AG08395 (cell line): Measurements from ENCODE around the gene SMAD5.

Experiments used
- DNase-seq: peaks from one replicate; pipeline ENCODE4 v3.0.0; 2012; ENCODE audit warnings: mixed read lengths, low spot score

SMAD5 gene

GRCh38 chr5:136132557-136133221, at the start of gene SMAD5:
SMAD5 (plus strand) TSS chr5:136132845; CDS start chr5:136153761, 20,916 bp downstream.
- peak; percentile 100 for DNase-seq

GRCh38 chr5:136084698-136085097, 47.9 kb upstream of the SMAD5 start:
- DNase-seq, result no peak

- no peak for DNase-seq
Measured at GRCh38 chr5:136086783-136087566, 45.7 kb upstream of the SMAD5 start.

GRCh38 chr5:136087961-136088871, 44.4 kb upstream of the SMAD5 start:
- peak; percentile 74 for DNase-seq

- DNase-seq, result no peak
Measured at GRCh38 chr5:136089791-136090190, 42.9 kb upstream of the SMAD5 start.

- DNase-seq, result no peak
Measured at GRCh38 chr5:136090319-136090718, 42.3 kb upstream of the SMAD5 start.

GRCh38 chr5:136094189-136094912, 38.3 kb upstream of the SMAD5 start:
- no peak for DNase-seq

- DNase-seq, result no peak
Measured at GRCh38 chr5:136094913-136095641, 37.6 kb upstream of the SMAD5 start.

GRCh38 chr5:136098176-136098575, 34.5 kb upstream of the SMAD5 start:
- no peak for DNase-seq

GRCh38 chr5:136099870-136100269, 32.8 kb upstream of the SMAD5 start:
- no peak for DNase-seq

- no peak for DNase-seq
Measured at GRCh38 chr5:136101884-136102283, 30.8 kb upstream of the SMAD5 start.

GRCh38 chr5:136103118-136103517, 29.5 kb upstream of the SMAD5 start:
- DNase-seq, result no peak

- DNase-seq, result no peak
Measured at GRCh38 chr5:136104306-136104965, 28.2 kb upstream of the SMAD5 start.

GRCh38 chr5:136106351-136107031, 26.2 kb upstream of the SMAD5 start:
- DNase-seq, result no peak

- no peak for DNase-seq
Measured at GRCh38 chr5:136108180-136108611, 24.4 kb upstream of the SMAD5 start.

- no peak for DNase-seq
Measured at GRCh38 chr5:136108766-136109165, 23.9 kb upstream of the SMAD5 start.

- no peak for DNase-seq
Measured at GRCh38 chr5:136109453-136110135, 23.1 kb upstream of the SMAD5 start.

- no peak for DNase-seq
Measured at GRCh38 chr5:136113606-136114005, 19.0 kb upstream of the SMAD5 start.

- no peak for DNase-seq
Measured at GRCh38 chr5:136114414-136115125, 18.1 kb upstream of the SMAD5 start.
